Pancreas (tissue), 10 donors: ENCODE measurements around the gene PCDHGB3. TPM values are rescaled to one million over a fixed set of nuclear protein-coding genes. Genes with fewer than 3 reads are reported as not detected.
"Not testable (repeated sequence)": the region's sequence is repeated elsewhere in the genome, so short reads cannot be mapped to it uniquely, and the experiment has no call there.

Experiments used
- ATAC-seq, 4 donors: fragments of 200-7000 bp; cut with Tn5 transposase; one replicate each; pipeline versions ENCODE4 v1.8.0 to v1.9.1; 2020; ENCODE audit warnings: mild to moderate bottlenecking in 4 of 4, moderate library complexity in 4 of 4
- DNase-seq, 6 donors: peaks; one replicate each; pipeline ENCODE4 v3.0.0-alpha.2; 2020
- FAIRE-seq: peaks from 2 replicates; lab custom pipeline; 2012; peaks lifted over from hg19 to GRCh38; lab: Jason Lieb, UNC
- H3K27ac ChIP-seq, 4 donors: fragments of 200-600 bp; sonication (generic); 1 replicate in 3 of 4; 2 replicates in 1 of 4; pipeline versions ENCODE4 v1.5.0 to v1.8.0; 2020
- H3K27me3 ChIP-seq, 4 donors: fragments of 200-600 bp; one replicate each; pipeline ENCODE4 v1.8.0; 2021
- H3K36me3 ChIP-seq, 3 donors: fragments of 200-600 bp; sonication (generic) in 1 of 3; one replicate each; pipeline versions ENCODE4 v1.5.0 to v1.8.0; 2020 to 2021
- H3K4me1 ChIP-seq, 3 donors: fragments of 200-600 bp; one replicate each; pipeline ENCODE4 v1.8.0; 2021
- H3K4me3 ChIP-seq, 4 donors: fragments of 200-600 bp; sonication (generic) in 2 of 4; one replicate each; pipeline versions ENCODE4 v1.5.0 to v1.8.0; 2020 to 2021
- H3K9me3 ChIP-seq, 4 donors: fragments of 200-600 bp; one replicate each; pipeline ENCODE4 v1.8.0; 2021
- WGBS, 2 donors: extraction: QIAGEN DNeasy Blood & Tissue Kit; methylation state at CpG; one replicate each; pipeline ENCODE4 v1.1.7; 2013; 5-methylcytosine and 5-hydroxymethylcytosine counted together
- intact Hi-C, 3 donors: fragments of 100-400 bp; cut with DNase I; formaldehyde crosslinking; loops; one replicate each; pipeline versions ENCODE4 v1.11.1 to v1.14.2; 2022
- polyA plus RNA-seq, 2 donors: library from polyadenylated mRNA; stranded (reverse); fragments of 200-250 nt; gene quantifications; one replicate each; pipeline ENCODE4 v1.2.3, GENCODE V29; 2013
- total RNA-seq, 6 donors: library from RNA; stranded (reverse); fragmentation: NEBNext Ultra II Directional in 4 of 6; extraction: Animal tissue kit (Norgen Biotek cat#: 25700) in 4 of 6; gene quantifications; one replicate each; pipeline versions ENCODE4 v1.2.1 to v1.2.4, GENCODE V29; 2021 to 2023
- TF ChIP-seq, protein P1 (sequence below), 4 donors: fragments of 200-600 bp; sonication (generic) in 3 of 4; IDR thresholded peaks; one replicate each; pipeline versions ENCODE4 v1.5.0 to v1.8.0; 2021; ENCODE audit warnings: antibody characterized with exemption in 4 of 4
- donor health status: healthy with polysubstance abuse.
- donor health status: DM: no; HTN: no; CAD: no; lungs with moderate emphysema.
- donor health status: DM: no; HTN: no; CAD: no.
- donor health status: control.
- donor health status: control.
- donor health status: Bipolar disorder and iron deficiency.
- donor health status: DM: yes; HTN: yes; CAD: no.
- donor health status: DM: no; HTN: no; CAD: no.
- donor health status: DM: no; HTN: no; CAD: no.
- donor health status: DM: yes; HTN: yes; CAD: no.

The PCDHGB3 gene
- total and polyA plus RNA-seq, 8 donors = 0.59 to 3.0 (median 2.2) TPM

DNA sequence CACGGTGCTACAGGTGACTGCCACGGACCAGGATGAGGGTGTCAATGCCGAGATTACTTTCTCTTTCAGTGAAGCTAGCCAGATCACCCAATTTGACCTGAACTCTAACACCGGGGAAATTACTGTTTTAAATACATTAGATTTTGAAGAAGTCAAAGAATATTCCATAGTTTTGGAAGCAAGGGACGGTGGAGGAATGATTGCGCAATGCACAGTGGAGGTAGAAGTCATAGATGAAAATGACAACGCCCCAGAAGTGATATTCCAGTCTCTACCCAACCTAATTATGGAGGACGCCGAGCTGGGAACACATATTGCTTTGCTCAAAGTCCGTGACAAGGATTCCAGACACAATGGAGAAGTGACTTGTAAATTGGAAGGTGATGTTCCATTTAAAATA lies 18.6 kb downstream of the PCDHGB3 start:
- H3K9me3 ChIP-seq = peaks cover 0 to 44% (median 2%) of the 10 kb centered on the region in 4 donors
- no peaks in the 10 kb centered on the region for H3K4me1 ChIP-seq
- no peaks in the 10 kb centered on the region for H3K27me3 ChIP-seq
- H3K4me3 ChIP-seq = no peak overlapping the region
- no peak for ATAC-seq
- no peak for DNase-seq
- no peak overlapping the region for H3K27ac ChIP-seq
- FAIRE-seq = no peak
- no peaks in the 10 kb centered on the region for H3K36me3 ChIP-seq
- TF ChIP-seq, protein P1, sequence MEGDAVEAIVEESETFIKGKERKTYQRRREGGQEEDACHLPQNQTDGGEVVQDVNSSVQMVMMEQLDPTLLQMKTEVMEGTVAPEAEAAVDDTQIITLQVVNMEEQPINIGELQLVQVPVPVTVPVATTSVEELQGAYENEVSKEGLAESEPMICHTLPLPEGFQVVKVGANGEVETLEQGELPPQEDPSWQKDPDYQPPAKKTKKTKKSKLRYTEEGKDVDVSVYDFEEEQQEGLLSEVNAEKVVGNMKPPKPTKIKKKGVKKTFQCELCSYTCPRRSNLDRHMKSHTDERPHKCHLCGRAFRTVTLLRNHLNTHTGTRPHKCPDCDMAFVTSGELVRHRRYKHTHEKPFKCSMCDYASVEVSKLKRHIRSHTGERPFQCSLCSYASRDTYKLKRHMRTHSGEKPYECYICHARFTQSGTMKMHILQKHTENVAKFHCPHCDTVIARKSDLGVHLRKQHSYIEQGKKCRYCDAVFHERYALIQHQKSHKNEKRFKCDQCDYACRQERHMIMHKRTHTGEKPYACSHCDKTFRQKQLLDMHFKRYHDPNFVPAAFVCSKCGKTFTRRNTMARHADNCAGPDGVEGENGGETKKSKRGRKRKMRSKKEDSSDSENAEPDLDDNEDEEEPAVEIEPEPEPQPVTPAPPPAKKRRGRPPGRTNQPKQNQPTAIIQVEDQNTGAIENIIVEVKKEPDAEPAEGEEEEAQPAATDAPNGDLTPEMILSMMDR (IDR thresholded peaks at IDR 0.05) = no peak
- intact Hi-C loops = loop anchor here in 1 of 3 donors (10.0 kb wide), 1 partner anchor 234 kb away; the partner anchor contains the start of gene PCDHB6
- 33 to 36% methylated on average over 10 of the region's 10 CpGs for WGBS, 2 donors

DNA sequence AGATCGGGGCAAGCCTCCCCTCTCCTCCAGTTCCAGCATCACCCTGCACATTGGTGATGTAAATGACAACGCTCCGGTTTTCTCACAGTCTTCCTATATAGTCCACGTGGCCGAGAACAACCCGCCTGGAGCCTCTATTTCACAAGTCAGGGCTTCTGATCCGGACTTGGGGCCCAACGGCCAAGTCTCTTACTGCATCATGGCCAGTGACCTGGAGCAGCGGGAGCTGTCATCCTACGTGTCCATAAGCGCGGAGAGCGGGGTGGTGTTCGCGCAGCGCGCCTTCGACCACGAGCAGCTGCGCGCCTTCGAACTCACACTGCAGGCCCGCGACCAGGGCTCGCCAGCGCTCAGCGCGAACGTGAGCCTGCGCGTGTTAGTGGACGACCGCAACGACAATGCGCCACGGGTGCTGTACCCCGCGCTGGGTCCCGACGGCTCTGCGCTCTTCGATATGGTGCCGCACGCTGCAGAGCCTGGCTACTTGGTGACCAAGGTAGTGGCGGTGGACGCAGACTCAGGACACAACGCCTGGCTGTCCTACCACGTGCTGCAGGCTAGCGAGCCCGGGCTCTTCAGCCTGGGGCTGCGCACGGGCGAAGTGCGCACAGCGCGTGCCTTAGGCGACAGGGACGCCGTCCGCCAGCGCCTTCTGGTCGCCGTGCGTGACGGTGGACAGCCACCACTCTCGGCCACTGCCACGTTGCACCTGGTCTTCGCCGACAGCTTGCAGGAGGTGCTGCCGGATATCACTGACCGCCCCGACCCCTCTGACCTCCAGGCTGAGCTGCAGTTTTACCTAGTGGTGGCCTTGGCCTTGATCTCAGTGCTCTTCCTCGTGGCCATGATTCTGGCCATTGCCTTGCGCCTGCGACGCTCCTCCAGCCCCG lies 19.4 kb downstream of the PCDHGB3 start:
- H3K4me1 ChIP-seq = no peaks in the 10 kb centered on the region
- 26% methylated on average over 77 of the region's 77 CpGs for WGBS, 2 donors
- H3K36me3 ChIP-seq = no peaks in the 10 kb centered on the region
- H3K27ac ChIP-seq = no peak overlapping the region
- H3K4me3 ChIP-seq = no peak overlapping the region
- peaks cover 0 to 40% (median 2%) of the 10 kb centered on the region in 4 donors for H3K9me3 ChIP-seq
- TF ChIP-seq, protein P1 (IDR thresholded peaks at IDR 0.05) = no peak
- DNase-seq (peak in 1 of 6 donors; percentile 26), ATAC-seq (no peak), FAIRE-seq (no peak)
- no peaks in the 10 kb centered on the region for H3K27me3 ChIP-seq
- intact Hi-C loops = loop anchor here in 1 of 3 donors (10.0 kb wide), 1 partner anchor 235 kb away; the partner anchor contains the start of gene PCDHB6

DNA sequence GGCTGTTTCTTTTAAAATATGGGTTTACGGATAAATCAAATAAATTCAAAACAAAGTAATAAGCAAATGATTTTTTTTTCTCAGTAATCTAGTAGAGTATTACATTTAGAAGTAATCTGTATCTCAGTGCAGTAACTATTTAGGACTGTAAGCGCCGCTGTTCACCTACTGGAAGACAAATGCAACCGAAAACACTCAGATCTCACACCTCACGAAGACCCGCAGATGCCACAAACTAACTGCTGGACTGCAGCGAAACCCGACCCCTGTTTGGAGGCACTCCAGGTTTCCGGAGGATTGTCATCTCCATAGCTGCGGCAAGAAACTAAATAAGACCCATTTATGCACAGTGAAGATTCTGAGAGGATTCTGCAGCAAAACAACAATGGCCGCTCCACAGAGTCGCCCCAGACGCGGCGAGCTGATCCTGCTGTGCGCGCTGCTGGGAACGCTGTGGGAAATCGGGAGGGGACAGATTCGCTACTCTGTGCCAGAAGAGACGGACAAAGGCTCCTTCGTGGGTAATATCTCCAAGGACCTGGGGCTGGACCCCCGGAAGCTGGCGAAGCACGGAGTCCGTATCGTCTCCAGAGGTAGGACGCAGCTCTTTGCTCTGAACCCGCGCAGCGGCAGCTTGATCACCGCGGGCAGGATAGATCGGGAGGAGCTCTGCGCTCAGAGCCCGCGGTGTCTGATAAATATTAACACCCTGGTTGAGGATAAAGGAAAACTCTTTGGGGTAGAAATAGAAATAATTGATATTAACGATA lies 22.6 kb downstream of the PCDHGB3 start, which contains the start of gene PCDHGA8:
PCDHGA8 (plus strand) TSS at position 205 of the 770 bp plus-strand sequence; CDS start at position 386, 181 bp downstream.
- no peaks in the 10 kb centered on the region for H3K27me3 ChIP-seq
- no peaks in the 10 kb centered on the region for H3K4me1 ChIP-seq
- TF ChIP-seq, protein P1 (IDR thresholded peaks at IDR 0.05) = no peak
- H3K4me3 ChIP-seq = no peak within 1 kb of the TSS
- FAIRE-seq = no peak
- H3K9me3 ChIP-seq = peaks cover 0 to 34% (median 2%) of the 10 kb centered on the region in 4 donors
- no peaks in the 10 kb centered on the region for H3K36me3 ChIP-seq
- intact Hi-C loops = no loop called here
- WGBS, 2 donors = 26 to 28% methylated on average over 38 of the region's 38 CpGs
- no peak for ATAC-seq
- H3K27ac ChIP-seq = no peak within 1 kb of the TSS
- peak in 1 of 6 donors; percentile 31 for DNase-seq

DNA sequence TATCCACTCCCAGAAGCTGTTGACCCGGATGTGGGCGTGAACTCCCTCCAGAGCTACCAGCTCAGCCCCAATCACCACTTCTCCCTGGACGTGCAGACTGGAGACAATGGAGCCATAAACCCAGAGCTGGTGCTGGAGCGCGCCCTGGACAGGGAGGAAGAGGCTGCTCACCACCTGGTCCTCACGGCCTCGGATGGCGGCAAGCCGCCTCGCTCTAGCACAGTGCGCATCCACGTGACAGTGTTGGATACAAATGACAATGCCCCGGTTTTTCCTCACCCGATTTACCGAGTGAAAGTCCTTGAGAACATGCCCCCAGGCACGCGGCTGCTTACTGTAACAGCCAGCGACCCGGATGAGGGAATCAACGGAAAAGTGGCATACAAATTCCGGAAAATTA lies 23.2 kb downstream of the PCDHGB3 start:
- no peak for FAIRE-seq
- peak in 1 of 6 donors; percentile 23 for DNase-seq
- no peak for ATAC-seq
- H3K27ac ChIP-seq = no peak overlapping the region
- peaks cover 0 to 34% (median 2%) of the 10 kb centered on the region in 4 donors for H3K9me3 ChIP-seq
- intact Hi-C loops = no loop called here
- 24 to 29% methylated on average over 21 of the region's 21 CpGs for WGBS, 2 donors
- TF ChIP-seq, protein P1 (IDR thresholded peaks at IDR 0.05) = no peak
- H3K36me3 ChIP-seq = no peaks in the 10 kb centered on the region
- no peaks in the 10 kb centered on the region for H3K4me1 ChIP-seq
- no peaks in the 10 kb centered on the region for H3K27me3 ChIP-seq
- no peak overlapping the region for H3K4me3 ChIP-seq

DNA sequence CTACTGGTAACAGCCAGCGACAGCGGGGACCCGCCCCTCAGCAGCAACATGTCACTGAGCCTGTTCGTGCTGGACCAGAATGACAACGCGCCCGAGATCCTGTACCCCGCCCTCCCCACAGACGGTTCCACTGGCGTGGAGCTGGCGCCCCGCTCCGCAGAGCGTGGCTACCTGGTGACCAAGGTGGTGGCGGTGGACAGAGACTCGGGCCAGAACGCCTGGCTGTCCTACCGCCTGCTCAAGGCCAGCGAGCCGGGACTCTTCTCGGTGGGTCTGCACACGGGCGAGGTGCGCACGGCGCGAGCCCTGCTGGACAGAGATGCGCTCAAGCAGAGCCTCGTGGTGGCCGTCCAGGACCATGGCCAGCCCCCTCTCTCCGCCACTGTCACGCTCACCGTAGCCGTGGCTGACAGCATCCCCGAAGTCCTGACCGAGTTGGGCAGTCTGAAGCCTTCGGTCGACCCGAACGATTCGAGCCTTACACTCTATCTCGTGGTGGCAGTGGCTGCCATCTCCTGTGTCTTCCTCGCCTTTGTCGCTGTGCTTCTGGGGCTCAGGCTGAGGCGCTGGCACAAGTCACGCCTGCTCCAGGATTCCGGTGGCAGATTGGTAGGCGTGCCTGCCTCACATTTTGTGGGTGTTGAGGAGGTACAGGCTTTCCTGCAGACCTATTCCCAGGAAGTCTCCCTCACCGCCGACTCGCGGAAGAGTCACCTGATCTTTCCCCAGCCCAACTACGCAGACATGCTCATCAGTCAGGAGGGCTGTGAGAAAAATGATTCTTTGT lies 24.6 kb downstream of the PCDHGB3 start:
- H3K27me3 ChIP-seq, H3K4me1 ChIP-seq, intact Hi-C loops, H3K4me3 ChIP-seq, FAIRE-seq, ATAC-seq, H3K36me3 ChIP-seq, H3K27ac ChIP-seq: not testable (repeated sequence)
- peaks cover 0 to 24% (median 2%) of the 10 kb centered on the region in 4 donors for H3K9me3 ChIP-seq
- peak in 1 of 6 donors; percentile 27 for DNase-seq
- WGBS, 2 donors = 22 to 25% methylated on average over 36 to 46 of the region's 53 CpGs
